Kidney glomerular epithelial cell (primary cell): ENCODE measurements around the gene AMDHD2.
"Not testable (repeated sequence)": the region's sequence is repeated elsewhere in the genome, so short reads cannot be mapped to it uniquely, and the experiment has no call there.

Experiments
- DNase-seq: peaks from one replicate; lab custom pipeline; 2025; lab: John Stamatoyannopoulos, UW

AMDHD2 gene

DNA sequence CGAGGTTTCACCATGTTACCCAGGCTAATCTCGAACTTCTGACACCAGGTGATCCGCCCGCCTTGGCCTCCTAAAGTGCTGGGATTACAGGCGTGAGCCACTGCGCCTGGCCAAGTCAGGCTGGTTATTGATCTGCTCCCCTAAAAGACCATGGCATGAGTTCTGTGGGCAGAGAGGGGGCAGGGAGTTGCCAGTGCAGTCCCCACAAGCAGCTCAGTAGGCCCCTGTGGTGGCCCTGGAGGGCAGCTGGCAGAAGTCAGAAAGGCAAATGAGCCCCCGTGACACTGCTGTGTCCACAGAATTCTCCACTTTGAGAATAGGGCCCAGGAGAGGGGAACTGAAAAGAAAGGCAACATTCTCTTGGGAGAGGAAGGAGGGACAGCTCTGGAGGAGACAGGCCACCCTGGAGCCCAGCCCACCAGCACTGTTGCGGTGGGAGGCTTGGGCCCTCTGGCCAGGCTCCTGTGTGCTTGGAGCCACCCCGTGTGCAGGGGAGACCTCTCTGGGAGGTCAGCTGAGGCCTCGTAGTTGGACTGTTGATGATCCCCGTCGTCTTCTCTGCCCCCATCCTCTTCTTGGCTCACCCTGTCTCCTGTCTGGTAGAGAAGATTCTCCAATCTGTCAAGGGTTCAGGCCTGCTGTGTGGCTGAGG lies 2.1 kb upstream of the AMDHD2 start:
- DNase-seq: no peak

GRCh38 chr16:2518823-2519710 lies 1.1 kb upstream of the AMDHD2 start:
- DNase-seq: no peak

- no peak for DNase-seq
Measured at GRCh38 chr16:2519711-2520080, 475 bp upstream of the AMDHD2 start.

- DNase-seq: no peak
Measured at GRCh38 chr16:2520784-2521531, 787 bp downstream of the AMDHD2 start.

DNA sequence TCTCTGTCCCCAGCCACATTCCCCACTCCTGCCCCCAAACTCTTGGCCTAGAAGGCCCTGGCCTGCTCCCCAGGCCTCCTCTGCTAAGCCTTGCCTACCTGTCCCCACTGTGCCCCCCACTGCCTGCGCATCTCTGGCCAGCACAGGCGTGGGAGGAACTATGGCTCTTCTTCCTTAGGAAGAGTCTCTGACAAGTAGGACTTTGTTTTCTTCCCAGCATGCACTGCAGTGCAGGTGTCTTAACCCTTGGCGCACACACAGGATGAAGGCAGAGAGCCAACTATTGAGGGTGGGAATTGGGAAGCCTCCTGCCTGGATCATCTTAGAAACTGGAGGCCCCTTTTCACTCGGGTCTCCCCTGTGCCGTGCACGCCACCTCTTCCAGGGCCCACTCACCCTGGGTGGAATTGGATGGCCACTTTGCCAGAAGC lies 3.6 kb downstream of the AMDHD2 start:
- DNase-seq: no peak

DNA sequence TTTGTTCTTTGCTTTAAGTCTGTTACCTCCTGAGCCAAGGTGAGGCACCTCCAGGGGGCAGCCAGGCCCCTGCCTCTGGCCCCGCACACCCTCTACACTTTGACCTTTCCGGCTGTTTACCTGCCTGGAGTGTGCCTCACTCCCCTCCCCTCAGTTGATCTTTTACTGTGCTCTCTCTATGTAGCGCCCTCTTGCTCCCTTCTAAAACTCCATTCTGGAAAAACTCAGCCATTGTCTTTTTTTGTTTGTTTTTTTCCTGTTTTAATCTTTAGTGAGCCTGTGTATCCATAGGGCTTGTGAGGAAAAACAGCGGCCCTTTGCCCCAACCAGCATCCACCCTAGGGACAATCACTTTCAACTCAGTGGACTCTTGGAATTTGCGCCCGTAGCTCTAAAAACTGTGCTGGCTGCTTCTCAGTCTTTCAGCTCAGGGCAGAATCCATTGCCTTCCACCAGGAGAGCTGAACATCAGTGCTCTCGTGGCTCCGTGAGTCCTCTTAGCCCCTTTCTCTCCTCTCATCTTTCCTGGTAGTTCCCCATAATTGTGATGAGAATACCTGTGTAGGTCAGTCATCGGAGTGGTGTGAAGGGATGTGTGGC lies 4.3 kb downstream of the AMDHD2 start:
- DNase-seq: no peak

DNA sequence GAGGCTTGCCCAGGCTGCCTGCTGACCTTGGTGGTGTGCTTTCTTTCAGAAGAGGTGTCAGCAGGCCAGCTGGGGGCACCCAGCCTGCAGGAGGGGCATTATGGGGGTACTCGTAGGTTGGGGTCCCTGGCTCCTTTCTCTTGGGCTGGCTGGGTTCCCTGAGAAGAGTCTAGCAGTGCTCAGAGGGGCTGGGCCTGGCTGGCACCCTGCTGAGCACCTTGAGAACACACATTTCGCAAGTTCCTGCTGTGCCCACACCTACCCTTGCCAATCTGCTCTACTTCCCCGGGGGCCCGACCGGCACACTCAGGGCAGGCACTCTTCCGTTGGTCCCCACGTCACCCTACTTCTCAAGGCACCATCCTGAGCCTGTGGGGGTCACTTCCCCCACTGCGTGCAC lies 6.0 kb downstream of the AMDHD2 start:
- no peak for DNase-seq

DNA sequence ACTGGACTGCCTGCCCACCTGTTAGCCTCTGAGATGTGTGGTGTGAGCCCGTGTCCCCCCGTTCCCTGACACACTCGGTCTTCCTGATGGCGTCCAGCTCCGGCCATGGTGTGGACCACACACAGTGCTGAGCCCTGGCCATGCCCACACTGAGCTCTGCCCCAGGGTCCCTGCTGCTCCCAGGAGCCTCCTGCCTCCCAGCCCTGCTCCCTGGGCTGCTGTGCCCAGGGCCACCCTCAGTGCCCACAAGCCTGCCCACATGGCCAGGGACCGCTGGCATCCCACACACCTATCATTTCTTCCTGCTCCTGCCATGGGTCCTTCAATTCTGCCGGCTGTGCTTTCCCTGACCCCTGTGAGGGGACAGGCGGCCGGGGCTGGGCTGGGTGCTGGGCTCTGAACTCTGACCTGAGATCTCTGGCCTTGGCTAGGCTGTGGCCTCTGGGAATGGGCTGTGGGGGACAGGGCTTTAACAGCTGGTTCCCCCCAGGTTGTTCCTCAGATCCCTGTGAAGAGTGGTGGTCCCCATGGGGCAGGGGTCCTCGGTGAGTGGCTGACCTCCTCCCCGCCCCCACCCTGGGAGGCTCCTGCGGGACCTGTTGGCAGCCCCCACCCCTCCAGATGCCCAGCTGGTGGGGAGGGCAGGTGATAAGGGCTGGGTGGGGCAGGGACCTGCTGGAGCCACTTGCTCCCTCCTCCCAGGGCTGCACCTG lies 7.1 kb downstream of the AMDHD2 start:
- no peak for DNase-seq

- no peak for DNase-seq
Measured at GRCh38 chr16:2527784-2528100, 7.6 kb downstream of the AMDHD2 start.

DNA sequence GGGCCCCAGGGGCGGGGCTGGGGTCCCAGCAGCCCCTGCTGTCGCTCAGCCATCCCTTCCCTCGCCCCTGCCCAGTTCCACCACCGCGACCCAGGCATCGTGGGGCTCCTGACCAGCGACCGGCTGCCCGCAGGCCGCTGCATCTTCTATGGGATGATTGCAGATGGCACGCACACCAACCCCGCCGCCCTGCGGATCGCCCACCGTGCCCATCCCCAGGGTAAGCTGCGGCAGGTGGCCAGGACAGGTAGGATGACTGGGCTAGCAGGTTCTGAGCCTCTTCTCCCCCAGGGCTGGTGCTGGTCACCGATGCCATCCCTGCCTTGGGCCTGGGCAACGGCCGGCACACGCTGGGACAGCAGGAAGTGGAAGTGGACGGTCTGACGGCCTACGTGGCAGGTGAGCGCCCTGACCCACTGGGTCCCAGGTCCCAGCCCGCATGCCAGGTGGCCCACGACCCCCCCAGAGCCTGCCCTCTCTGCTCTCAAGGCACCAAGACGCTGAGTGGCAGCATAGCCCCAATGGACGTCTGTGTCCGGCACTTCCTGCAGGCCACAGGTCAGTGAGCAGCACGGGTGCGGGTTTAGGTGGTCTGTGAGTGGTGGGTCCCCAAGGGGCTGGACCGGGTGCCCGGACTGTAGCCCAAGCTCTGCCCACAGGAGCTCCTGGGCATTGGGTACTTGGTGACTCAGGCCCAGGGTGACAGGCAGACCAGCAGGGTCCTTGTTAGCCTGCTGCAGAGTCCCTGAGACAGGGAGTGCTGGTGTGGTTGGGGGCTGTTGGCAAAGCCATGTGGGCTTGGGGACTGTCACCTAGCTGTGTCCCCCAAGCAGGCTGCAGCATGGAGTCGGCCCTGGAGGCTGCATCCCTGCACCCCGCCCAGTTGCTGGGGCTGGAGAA lies 8.2 kb downstream of the AMDHD2 start:
- no peak for DNase-seq

DNA sequence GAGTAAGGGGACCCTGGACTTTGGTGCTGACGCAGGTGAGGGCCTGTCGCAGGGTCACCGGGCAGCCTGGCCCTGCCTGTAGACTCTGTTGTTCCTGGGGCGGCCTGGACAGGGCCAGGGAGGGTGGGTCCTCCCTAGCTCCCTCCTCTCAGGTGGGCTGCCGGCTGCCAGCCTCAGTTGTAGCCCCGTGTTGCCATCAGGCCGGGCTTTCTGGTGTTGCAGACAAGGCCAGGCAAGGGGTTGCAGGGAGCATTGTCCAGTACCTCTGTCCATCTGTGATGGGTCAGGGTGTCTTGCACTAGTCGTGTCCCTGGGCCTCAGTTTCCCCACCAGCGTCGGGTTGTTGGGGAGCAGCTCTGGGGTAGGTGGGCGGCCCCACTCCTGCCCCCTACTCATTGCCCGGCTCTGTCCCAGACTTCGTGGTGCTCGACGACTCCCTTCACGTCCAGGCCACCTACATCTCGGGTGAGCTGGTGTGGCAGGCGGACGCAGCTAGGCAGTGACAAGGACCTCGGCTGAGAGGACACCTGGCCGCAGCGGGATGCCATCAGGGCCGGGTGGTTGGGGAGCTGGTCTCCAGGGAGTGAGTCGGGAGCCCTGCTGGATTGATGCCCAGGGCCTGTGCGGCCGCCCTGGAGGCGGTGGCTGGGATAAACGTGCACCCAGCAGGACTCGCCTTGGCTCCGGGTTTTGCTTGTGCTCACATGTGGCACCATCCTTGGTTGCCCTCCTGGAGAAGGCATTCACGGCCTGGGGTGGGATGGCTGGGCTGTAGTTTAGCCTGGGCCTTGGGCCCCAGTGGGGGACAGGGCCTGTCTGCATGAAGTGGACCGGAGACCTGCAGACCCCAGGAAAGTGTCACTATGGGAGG lies 9.1 kb downstream of the AMDHD2 start:
- DNase-seq: no peak

- DNase-seq: no peak
Measured at GRCh38 chr16:2529961-2530628, 9.9 kb downstream of the AMDHD2 start.

DNA sequence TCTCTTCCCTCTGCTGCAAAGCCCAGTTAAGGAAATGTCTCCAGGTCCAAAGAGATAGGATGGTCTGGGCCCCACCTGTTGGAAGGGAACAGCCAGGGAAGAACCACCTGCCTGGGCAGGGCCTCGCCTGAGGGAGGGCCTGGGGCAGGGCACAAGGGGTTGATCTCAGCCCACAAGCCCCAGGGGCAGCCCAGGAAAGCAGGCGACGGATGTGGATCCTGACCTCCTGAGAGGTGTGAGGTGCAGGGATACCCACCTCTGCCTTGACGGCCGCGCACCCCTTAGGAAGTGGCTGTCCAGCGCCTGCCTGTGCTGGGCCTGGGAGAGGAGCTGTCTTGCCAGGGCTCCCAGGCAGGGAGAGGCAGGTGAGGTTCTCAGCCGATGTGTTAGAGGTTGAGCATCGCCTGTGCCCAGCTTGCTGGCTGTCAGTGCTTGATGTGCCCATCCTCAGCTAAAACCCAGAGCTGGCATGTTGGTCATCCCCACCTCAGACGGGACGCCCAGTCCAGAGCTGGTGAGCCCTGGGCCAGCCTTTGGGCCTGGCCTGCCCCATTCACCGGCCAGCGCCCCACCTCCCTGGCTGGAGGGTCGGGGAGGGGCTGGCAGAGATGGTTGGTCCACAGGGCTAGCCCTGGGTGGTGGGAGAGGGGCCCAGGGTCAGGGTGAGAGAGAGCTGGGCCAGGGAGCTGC lies 10.6 kb downstream of the AMDHD2 start:
- DNase-seq: no peak

DNA sequence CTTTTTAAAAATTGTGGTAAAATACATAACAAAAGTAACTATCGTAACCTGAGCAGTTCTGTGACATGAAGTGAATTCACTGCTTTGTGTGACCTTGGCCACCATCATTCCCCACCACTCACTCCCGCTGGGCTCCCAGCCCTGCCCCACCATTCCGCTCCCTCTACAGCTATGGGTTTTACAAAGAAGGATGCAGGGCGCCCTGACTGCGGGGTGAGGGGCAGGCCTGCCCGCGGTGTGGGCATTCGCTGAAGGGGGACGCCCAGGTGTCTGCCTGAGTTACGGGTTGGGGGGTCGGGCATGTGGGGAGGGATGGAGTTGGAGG lies 11.2 kb downstream of the AMDHD2 start, which contains the start of gene CEMP1:
TSS of gene CEMP1 (minus strand) at position 38 of the 325 bp plus-strand sequence. CDS start 335 bp downstream, outside the sequence.
- no peak for DNase-seq

DNA sequence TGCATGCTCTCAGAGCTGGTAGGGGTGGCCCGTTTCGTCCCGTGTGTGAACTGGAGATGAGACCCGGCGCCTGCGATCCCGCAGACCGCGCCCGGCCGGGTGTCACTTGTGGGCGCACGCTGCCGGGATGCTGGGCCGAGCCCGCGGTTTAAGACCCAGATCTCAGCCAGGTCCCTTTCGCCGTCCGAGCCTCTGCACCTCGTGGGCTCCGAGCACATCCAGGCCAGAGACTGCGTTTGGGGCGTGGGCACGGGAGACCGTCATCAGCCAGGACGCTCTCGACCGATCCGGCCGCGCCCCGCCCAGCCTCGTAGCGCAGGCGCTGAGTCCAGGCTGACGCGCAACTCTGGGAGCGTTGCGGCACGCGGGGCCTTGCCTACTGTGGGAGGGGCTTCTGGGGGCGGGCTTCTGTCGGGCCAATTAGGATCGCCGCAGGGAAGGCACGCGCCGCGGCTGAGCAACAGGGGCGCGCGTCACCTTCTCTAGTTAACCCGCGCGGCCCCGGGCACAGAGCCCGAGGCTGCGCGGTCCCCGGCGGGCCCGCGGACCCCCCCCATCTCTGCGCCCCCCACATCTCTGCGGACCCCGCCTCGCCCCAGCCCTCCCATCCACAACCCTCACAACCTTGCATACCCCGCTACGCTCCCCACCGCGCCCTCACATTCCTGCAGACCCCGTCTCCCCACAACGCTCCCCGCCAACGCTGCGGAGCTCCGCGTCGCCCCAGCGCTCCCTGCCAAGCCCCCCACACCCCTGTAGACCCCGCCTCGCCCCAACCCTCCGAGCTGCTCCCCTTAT lies 11.7 kb downstream of the AMDHD2 start:
- peak; percentile 85 for DNase-seq

GRCh38 chr16:2532494-2533141 lies 12.4 kb downstream of the AMDHD2 start:
- DNase-seq: peak; percentile 36

GRCh38 chr16:2533142-2533755 lies 13.1 kb downstream of the AMDHD2 start:
- not testable (repeated sequence) for DNase-seq
